Endothelial cell of umbilical vein (primary cell): ENCODE measurements around the gene SCGB3A1. TPM values are rescaled to one million over a fixed set of nuclear protein-coding genes. Genes with fewer than 3 reads are reported as not detected.

ENCODE experiments used
- BruUV-seq: library from RNA; stranded (reverse); fragments of 400-500 nt; replicated peaks from 2 replicates; lab custom pipeline; 2021; lab: Mats Ljungman, UMichigan
- CTCF ChIA-PET: fragments of 300-600, 350-600 bp; sonication (Branson Sonifier 250); formaldehyde crosslinking; loops from one replicate; lab custom pipeline; 2021; ENCODE audit warnings: antibody characterized with exemption, inconsistent platforms; lab: Charles Lee
- POLR2A ChIA-PET: fragments of 300-600, 350-600 bp; sonication (Branson Sonifier 250); formaldehyde crosslinking; loops from one replicate; lab custom pipeline; 2021; ENCODE audit warnings: antibody characterized with exemption, inconsistent platforms; lab: Charles Lee
- DNase-seq: peaks from one replicate; pipeline ENCODE4 v3.0.0-alpha.2; 2011; ENCODE audit warnings: low read depth, low spot score
- FAIRE-seq: peaks from 2 replicates; lab custom pipeline; 2011; peaks lifted over from hg19 to GRCh38; lab: Jason Lieb, UNC
- H2AFZ ChIP-seq: 2 replicates; pipeline ENCODE4 v1.6.0; 2012; ENCODE audit warnings: low read depth, low read length, control low read depth, inconsistent platforms
- H3K27ac ChIP-seq: 2 replicates; pipeline ENCODE4 v1.5.1; 2011; ENCODE audit warnings: low read depth, mild to moderate bottlenecking, control low read depth, low read length, moderate library complexity; ENCODE audit not compliant: insufficient read depth
- H3K27me3 ChIP-seq, 2 experiments: 2 replicates each; pipeline versions ENCODE4 v1.6.0 to v1.6.1; 2011; ENCODE audit warnings: low read length in 2 of 2, mixed read lengths in 1 of 2; ENCODE audit not compliant: control insufficient read depth in 2 of 2, insufficient read depth in 2 of 2
- H3K36me3 ChIP-seq, 2 experiments: 2 replicates in 1 of 2; 3 replicates in 1 of 2; pipeline ENCODE4 v1.5.1; 2011; ENCODE audit warnings: low read length in 2 of 2, mild to moderate bottlenecking in 1 of 2, moderate library complexity in 1 of 2; ENCODE audit not compliant: control insufficient read depth in 2 of 2, insufficient read depth in 2 of 2; ENCODE audit errors: extremely low read depth in 1 of 2
- H3K4me1 ChIP-seq: 3 replicates; pipeline ENCODE4 v1.5.1; 2011; ENCODE audit warnings: mild to moderate bottlenecking, low read length; ENCODE audit not compliant: control insufficient read depth, insufficient read depth; ENCODE audit errors: extremely low read depth
- H3K4me2 ChIP-seq: 2 replicates; pipeline ENCODE4 v1.6.1; 2011; ENCODE audit warnings: low read length, control low read depth, mixed read lengths; ENCODE audit not compliant: insufficient read depth
- H3K4me3 ChIP-seq, 3 experiments: fragments of 200-600 bp in 1 of 3; sonication (generic), shearing (Covaris generic) in 1 of 3; replicated peaks in 1 of 3; 2 replicates each; pipeline ENCODE4 v1.5.1; 2011 to 2016; ENCODE audit warnings: control low read depth in 3 of 3, low read length in 3 of 3, mild to moderate bottlenecking in 2 of 3, inconsistent platforms in 1 of 3, low read depth in 1 of 3, moderate library complexity in 1 of 3; ENCODE audit not compliant: insufficient read depth in 1 of 3
- H3K79me2 ChIP-seq: 2 replicates; pipeline ENCODE4 v1.6.0; 2012; ENCODE audit warnings: low read length, inconsistent platforms; ENCODE audit not compliant: control insufficient read depth, insufficient read depth
- H3K9ac ChIP-seq: replicated peaks from 2 replicates; pipeline ENCODE3; 2011; ENCODE audit warnings: low read length, control low read depth; ENCODE audit not compliant: insufficient read depth; ENCODE audit errors: extremely low read depth
- H3K9me1 ChIP-seq: replicated peaks from 3 replicates; pipeline ENCODE4 v1.6.0; 2011; ENCODE audit warnings: mild to moderate bottlenecking, low read length; ENCODE audit not compliant: control insufficient read depth, insufficient read depth; ENCODE audit errors: extremely low read depth
- H3K9me3 ChIP-seq: replicated peaks from 2 replicates; pipeline ENCODE4 v1.5.1; 2012; ENCODE audit warnings: low read length, inconsistent platforms; ENCODE audit not compliant: control insufficient read depth, insufficient read depth
- H4K20me1 ChIP-seq: replicated peaks from 2 replicates; pipeline ENCODE3; 2011; ENCODE audit warnings: mild to moderate bottlenecking, low read length; ENCODE audit not compliant: control insufficient read depth, insufficient read depth; ENCODE audit errors: extremely low read depth
- CTCF ChIP-seq, 2 donors: IDR thresholded peaks; 1 replicate in 1 of 2; 2 replicates in 1 of 2; pipeline ENCODE4 v1.5.1; 2011; ENCODE audit warnings: low read length in 2 of 2, mild to moderate bottlenecking in 2 of 2, moderate library complexity in 2 of 2, control low read depth in 1 of 2, inconsistent platforms in 1 of 2, low read depth in 1 of 2; ENCODE audit not compliant: insufficient read depth in 1 of 2; ENCODE audit errors: extremely low read depth in 1 of 2
- EZH2 ChIP-seq: IDR thresholded peaks from 2 replicates; pipeline ENCODE4 v1.6.1; 2012; ENCODE audit warnings: borderline replicate concordance, low read depth, mild to moderate bottlenecking, moderate library complexity, low read length, inconsistent platforms; ENCODE audit not compliant: severe bottlenecking
- FOS ChIP-seq: IDR thresholded peaks from 2 replicates; pipeline ENCODE4 v1.6.1; 2011; ENCODE audit warnings: mild to moderate bottlenecking, low read length, moderate library complexity, borderline replicate concordance; ENCODE audit not compliant: insufficient read depth
- GATA2 ChIP-seq: IDR thresholded peaks from 2 replicates; pipeline ENCODE4 v1.7.0; 2011; ENCODE audit warnings: low read depth, mild to moderate bottlenecking, moderate library complexity, mixed read lengths, low read length; ENCODE audit not compliant: insufficient read length, insufficient read depth
- JUN ChIP-seq: IDR thresholded peaks from 2 replicates; pipeline ENCODE4 v1.6.1; 2011; ENCODE audit warnings: borderline replicate concordance, low read depth; ENCODE audit not compliant: insufficient read length, insufficient read depth
- MAX ChIP-seq: IDR thresholded peaks from 2 replicates; pipeline ENCODE4 v1.6.1; 2011; ENCODE audit not compliant: insufficient read depth, insufficient read length
- MYC ChIP-seq: IDR thresholded peaks from one replicate; pipeline ENCODE4 v1.6.1; 2011; ENCODE audit warnings: mild to moderate bottlenecking, low read depth, low read length
- POLR2A ChIP-seq: IDR thresholded peaks from 2 replicates; pipeline ENCODE4 v1.6.1; 2012; ENCODE audit warnings: low read depth, mild to moderate bottlenecking, control low read depth, low read length
- POLR2AphosphoS5 ChIP-seq: IDR thresholded peaks from 2 replicates; pipeline ENCODE4 v1.6.1; 2012; ENCODE audit warnings: low read depth, mild to moderate bottlenecking, control low read depth, low read length, moderate library complexity; ENCODE audit not compliant: insufficient read depth
- dilution Hi-C: fragments of 300-500 bp; cut with MboI; formaldehyde crosslinking; loops from one replicate; pipeline ENCODE4 v1.15.0; 2019; ENCODE audit warnings: low sequenced_read_pairs; ENCODE audit not compliant: extremely low pct_ligation_motif_present
- intact Hi-C: fragments of 100-400 bp; cut with micrococcal nuclease; formaldehyde crosslinking; loops from one replicate; pipeline ENCODE4 v1.10.0; 2022
- polyA plus RNA-seq, 4 experiments: library from polyadenylated mRNA; depleted of rRNA in 3 of 4; stranded (reverse) in 3 of 4; unstranded in 1 of 4; fragments of >200 nt; gene quantifications; 2 replicates each; pipeline versions ENCODE4 v1.2.1 to v1.2.3, GENCODE V29; 2011 to 2012; ENCODE audit warnings: missing spikeins in 1 of 4
- total RNA-seq: library from RNA; stranded (reverse); gene quantifications from 2 replicates; pipeline ENCODE4 v1.2.3, GENCODE V29; 2021

Gene SCGB3A1
- total and polyA plus RNA-seq, 2 donors (not counting 3 experiments of a cell fraction or from before 2014, with no cell fraction given) = 0.73 TPM; not detected in 1

- Histone ChIP-seq H3K27me3 (no peaks in the 10 kb centered on the region), H3K36me3 (no peaks in the 10 kb centered on the region), H3K4me3 (no peak overlapping the region), H3K4me2 (no peak overlapping the region), H3K9ac (no peak overlapping the region), H3K27ac (no peak overlapping the region), H3K9me1 (no peaks in the 10 kb centered on the region), H3K9me3 (no peaks in the 10 kb centered on the region), H4K20me1 (peaks cover 2% of the 10 kb centered on the region), H2AFZ (no peak overlapping the region), H3K79me2 (peaks cover 25% of the 10 kb centered on the region), H3K4me1 (no peaks in the 10 kb centered on the region)
- DNase-seq (no peak), FAIRE-seq (no peak)
- ChIA-PET CTCF (no interaction called here), POLR2A (interaction anchor here (0.6 kb wide), 1 partner anchor 17 kb away, joined by 11 read pairs; no protein-coding TSS in a partner anchor)
- TF ChIP-seq POLR2AphosphoS5 (no peak), CTCF (IDR thresholded peaks at IDR 0.05; ENCODE audit: extremely low read depth in 1 of 2, insufficient read depth in 1 of 2, low read depth in 1 of 2, low read length in 2 of 2) (no peak), MAX (no peak), JUN (no peak), FOS (no peak), GATA2 (no peak), EZH2 (no peak), MYC (no peak), POLR2A (no peak)
- BruUV-seq = no TSS peak
- intact Hi-C loops = no loop called here
- dilution Hi-C loops = no loop called here
These were observed 33.1 kb downstream of the SCGB3A1 start for GRCh38 chr5:180558232-180558631.
